ENCODE measurements around the gene ARL4C.

Gene ARL4C

DNA sequence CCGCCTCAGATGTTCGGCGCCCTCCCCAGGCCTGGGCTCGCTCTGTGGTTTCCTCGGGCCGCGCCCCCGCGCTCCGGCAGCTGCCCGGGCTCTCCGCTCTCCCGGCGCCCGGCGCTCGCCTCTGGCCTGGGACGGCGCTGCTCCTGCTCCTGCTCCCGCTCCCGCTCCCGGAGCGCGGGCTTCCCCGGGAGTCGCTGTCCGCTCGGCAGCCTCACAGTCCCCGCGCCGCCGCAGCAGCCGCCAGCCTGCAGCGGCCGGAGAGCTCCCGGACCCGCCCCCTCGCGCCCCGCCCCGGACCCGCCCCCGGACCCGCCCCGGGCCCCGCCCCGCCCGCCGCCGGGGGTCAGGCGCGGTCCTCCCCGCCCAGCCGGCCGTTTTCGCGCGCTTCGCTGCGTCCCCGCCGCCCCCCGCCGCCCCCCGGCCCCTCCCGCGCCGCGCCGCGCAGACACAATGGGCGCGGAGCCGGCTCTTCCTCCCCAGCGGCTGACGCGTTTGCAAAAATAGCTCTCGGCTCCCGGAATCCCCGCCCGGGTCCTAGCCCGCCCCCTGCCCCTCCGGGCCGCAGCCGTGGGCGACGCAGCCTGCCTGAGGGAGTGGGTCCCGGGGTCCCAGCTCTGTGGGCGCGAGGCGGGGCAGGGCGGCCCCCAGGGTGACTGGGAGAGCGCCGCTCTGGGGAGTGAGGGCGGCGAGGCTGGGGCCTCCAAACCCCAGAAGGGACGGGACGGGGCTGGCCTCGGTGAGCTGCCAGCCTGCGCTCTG, at the start of gene ARL4C:
ARL4C (minus strand) TSS at position 247 of the 759 bp plus-strand sequence. CDS start 495 bp downstream, outside the sequence.
- H3K4me3 ChIP-seq (ENCODE audit: low read length) = peak within 1 kb of the TSS; percentile 58; the same call in 1 of the 2 replicates
- no peak for TF ChIP-seq ZNF274 (IDR thresholded peaks at IDR 0.05; ENCODE audit: low read depth, low read length)

DNA sequence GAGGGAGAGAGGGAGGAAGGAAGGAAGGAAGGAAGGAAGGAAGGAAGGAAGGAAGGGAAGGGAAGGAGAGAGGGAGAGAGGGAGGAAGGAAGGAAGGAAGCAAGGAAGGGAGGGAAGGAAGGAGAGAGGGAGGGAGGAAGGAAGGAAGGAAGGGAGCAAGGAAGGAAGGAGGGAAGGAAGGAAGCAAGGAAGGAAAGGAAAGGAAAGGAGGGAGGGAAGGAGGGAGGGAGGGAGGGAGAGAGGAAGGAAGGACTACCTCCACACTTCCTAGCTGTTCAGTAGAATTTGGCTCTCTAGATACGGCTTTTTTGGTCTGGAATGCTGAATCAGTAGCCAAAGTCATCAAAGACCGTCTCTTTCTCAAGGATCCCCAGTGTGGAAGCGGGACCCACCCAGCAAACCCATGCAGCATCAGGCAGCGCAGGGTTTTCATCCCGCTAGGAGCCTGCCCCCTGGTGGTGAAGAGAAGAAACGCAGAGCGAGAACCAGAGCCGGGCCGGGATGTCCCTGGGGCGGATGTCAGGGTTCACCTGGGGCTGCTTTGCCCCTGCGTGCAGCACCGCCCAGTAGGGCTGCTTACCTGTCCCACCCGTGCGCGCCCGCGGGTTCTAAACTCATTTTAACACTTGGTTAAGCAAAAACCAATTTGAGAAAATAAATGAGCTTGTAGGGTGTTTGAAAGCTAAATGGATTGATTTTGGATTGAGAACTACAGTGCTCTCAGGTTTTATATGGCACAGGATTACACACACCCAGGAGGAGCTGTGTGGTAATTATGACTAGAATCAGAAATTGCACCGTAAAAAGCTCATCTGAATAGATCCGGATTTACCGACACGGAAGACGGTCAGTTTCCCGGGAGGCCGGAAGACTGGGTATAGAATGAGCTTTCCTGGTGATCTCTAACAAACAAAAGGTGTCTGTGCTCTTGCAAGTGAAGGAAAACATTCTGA, 48.1 kb upstream of the ARL4C start:
- no peak for TF ChIP-seq ZNF274 (IDR thresholded peaks at IDR 0.05; ENCODE audit: low read depth, low read length)
- H3K4me3 ChIP-seq (ENCODE audit: low read length) = no peak overlapping the region

DNA sequence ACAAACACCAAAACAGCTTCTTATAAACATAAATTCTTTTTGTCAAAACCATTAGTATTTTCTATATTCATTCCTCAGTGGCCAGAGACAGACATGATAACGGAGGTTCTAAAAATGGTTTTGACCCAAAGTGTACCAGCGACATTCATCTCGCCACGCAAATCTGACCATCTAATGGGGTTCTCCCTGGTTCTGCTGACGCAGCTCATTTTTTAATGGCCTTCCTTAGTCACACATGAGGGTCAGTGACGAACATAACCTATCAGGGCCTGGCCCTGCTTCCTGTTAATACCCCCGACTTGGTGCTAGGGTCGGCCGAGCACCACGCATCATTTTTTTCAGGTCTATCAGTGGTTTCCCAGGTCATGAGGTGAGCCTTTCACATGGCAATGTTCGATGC, 45.9 kb upstream of the ARL4C start:
- TF ChIP-seq ZNF274 (IDR thresholded peaks at IDR 0.05; ENCODE audit: low read depth, low read length) = no peak
- H3K4me3 ChIP-seq (ENCODE audit: low read length) = no peak overlapping the region

DNA sequence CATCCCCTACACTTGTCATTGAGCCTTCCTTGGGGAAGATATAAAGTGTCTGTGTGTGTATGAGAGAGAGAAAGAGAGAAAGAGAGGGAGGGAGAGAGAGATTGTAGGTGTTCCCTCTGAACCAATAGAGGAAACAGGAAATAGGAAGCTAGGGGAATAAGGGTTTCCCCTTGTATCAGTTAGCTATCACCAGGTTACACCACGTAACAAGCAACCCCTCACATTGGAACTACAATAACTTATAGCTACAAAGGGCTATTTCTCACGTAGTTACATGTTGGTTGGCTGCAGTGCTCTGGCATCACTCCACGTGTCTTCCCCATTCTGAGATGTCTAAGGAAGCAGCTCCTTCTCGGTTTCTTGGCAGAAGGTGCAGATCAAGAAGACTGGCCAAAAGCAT, 41.0 kb upstream of the ARL4C start:
- TF ChIP-seq ZNF274 (IDR thresholded peaks at IDR 0.05; ENCODE audit: low read depth, low read length) = no peak

DNA sequence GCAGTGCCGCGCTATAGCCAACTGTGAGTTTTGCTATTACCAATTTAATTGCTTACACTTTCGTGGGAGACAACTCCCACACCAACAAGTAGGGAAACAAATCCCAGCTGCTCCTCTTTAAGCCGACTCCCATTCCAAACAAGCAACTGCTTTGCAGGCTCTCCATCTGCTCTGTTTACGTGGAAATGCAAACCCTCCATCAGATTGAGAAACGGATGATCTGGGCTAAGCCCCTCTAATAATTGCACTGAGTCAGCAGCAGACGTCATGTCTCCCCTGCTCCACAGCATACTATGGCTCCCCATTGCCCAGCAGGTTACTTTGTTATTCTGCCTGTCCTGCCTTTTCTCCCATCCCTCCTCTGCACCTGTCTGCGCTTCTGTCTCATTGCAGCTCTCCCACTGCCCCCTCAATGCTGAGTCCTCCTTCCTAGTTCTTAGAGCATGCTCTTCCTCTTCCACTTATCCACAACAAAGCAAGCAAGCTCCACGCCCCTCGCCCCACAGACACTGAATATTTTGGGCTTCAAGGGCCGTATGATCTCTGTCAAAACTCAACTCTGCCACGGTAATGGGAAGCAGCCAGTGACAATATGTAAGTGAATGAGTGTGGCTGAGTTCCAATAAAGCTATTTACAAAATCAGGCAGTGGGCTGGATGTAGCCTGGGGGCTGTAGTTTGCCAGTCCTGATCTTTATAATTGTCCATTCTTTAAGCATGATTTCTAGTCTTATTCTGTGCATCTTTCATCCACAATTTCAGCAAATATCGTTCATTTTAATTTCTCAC, 39.5 kb upstream of the ARL4C start:
- H3K4me3 ChIP-seq (ENCODE audit: low read length) = no peak overlapping the region
- no peak for TF ChIP-seq ZNF274 (IDR thresholded peaks at IDR 0.05; ENCODE audit: low read depth, low read length)

More for the DNA sequence above, 41.0 kb upstream of the ARL4C start:
- H3K4me3 ChIP-seq (ENCODE audit: low read length) = no peak overlapping the region

- TF ChIP-seq ZNF274 (IDR thresholded peaks at IDR 0.05; ENCODE audit: low read depth, low read length) = no peak
- no peak overlapping the region for H3K4me3 ChIP-seq (ENCODE audit: low read length)
Measured at GRCh38 chr2:234535464-234535863, 38.6 kb upstream of the ARL4C start.

DNA sequence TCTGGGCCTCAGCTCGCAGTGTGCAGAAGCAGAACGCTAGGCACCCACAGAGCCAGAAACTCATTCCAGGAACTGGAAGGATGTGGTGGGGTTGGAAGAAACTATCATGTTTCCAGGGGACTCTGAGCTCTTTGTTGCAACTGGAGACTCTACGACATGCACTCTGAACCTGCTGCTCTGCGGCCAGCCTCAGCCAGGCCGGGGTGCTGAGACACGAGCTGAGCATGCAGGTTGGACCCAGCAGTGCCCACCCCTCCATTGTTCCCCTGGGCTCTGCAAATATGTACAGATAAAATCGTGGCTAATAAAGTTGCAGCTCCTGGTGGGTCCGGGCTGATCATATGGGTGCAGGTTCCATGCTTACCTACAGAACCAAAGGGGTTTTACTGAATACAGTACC, 37.6 kb upstream of the ARL4C start:
- no peak overlapping the region for H3K4me3 ChIP-seq (ENCODE audit: low read length)

GRCh38 chr2:234533626-234534025, 36.7 kb upstream of the ARL4C start:
- TF ChIP-seq ZNF274 (IDR thresholded peaks at IDR 0.05; ENCODE audit: low read depth, low read length) = no peak
- H3K4me3 ChIP-seq (ENCODE audit: low read length) = no peak overlapping the region

More for the DNA sequence above, 37.6 kb upstream of the ARL4C start:
- TF ChIP-seq ZNF274 (IDR thresholded peaks at IDR 0.05; ENCODE audit: low read depth, low read length) = no peak

GRCh38 chr2:234528410-234529148, 31.7 kb upstream of the ARL4C start:
- no peak for TF ChIP-seq ZNF274 (IDR thresholded peaks at IDR 0.05; ENCODE audit: low read depth, low read length)
- H3K4me3 ChIP-seq (ENCODE audit: low read length) = no peak overlapping the region

DNA sequence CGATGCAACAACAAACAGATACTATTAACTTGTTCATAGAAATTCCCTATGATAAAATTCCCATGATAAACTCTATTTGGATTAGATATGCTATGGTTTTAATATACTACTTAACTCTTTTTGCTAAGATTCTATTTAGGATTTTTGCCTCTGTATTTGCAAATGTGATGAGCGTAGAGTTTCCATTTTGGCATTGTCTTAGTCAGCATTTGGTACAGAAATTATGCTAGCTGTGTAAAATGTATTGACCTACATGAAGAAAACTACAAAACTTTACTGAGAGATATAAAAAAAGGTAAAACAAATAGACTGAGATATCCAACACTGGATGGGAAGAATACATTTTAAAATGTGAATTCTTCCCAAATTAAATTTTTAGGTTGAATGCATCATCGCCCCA, 29.8 kb upstream of the ARL4C start:
- no peak for TF ChIP-seq ZNF274 (IDR thresholded peaks at IDR 0.05; ENCODE audit: low read depth, low read length)
- no peak overlapping the region for H3K4me3 ChIP-seq (ENCODE audit: low read length)

- H3K4me3 ChIP-seq (ENCODE audit: low read length) = no peak overlapping the region
- TF ChIP-seq ZNF274 (IDR thresholded peaks at IDR 0.05; ENCODE audit: low read depth, low read length) = no peak
Measured at GRCh38 chr2:234521536-234521935, 24.7 kb upstream of the ARL4C start.

GRCh38 chr2:234518986-234519642, 22.2 kb upstream of the ARL4C start:
- no peak for TF ChIP-seq ZNF274 (IDR thresholded peaks at IDR 0.05; ENCODE audit: low read depth, low read length)
- no peak overlapping the region for H3K4me3 ChIP-seq (ENCODE audit: low read length)

DNA sequence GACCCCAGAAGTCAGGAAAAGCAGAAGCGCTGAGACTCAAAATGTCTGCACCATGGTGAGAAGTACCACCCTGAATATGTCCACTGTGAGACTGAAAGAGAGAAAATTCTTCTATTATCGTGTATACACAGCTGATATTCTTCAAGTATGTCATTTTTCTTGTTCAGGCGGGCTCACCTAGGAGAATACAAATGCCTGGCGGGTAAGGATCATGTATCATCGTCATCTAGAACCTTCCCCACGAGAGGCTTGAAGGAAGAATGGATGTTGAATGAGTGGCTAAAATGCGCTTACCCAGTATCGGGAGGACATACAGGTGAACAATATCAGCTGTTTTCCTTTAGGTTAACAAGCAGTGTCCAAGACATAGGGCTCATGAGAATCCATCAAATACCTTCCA, 21.1 kb upstream of the ARL4C start:
- TF ChIP-seq ZNF274 (IDR thresholded peaks at IDR 0.05; ENCODE audit: low read depth, low read length) = no peak
- H3K4me3 ChIP-seq (ENCODE audit: low read length) = no peak overlapping the region

Measured in GM08714 (cell line).